HFFc6 (cell line): ENCODE data around the gene CRMP1. TPM values are rescaled to one million over a fixed set of nuclear protein-coding genes. Genes with fewer than 3 reads are reported as not detected.
"Not testable (repeated sequence)": the region's sequence is repeated elsewhere in the genome, so short reads cannot be mapped to it uniquely, and the experiment has no call there.

Experiments
- DNase-seq: peaks from one replicate; pipeline ENCODE4 v3.0.0-alpha.2; 2018
- H3K27ac Mint-ChIP-seq: 2 replicates; pipeline ENCODE4 v1.8.0; 2020; ENCODE audit warnings: mild to moderate bottlenecking, mixed read lengths
- H3K27me3 Mint-ChIP-seq: 2 replicates; pipeline ENCODE4 v1.8.0; 2021; ENCODE audit warnings: mild to moderate bottlenecking, moderate library complexity, mixed read lengths; ENCODE audit not compliant: insufficient read depth
- H3K36me3 Mint-ChIP-seq: 2 replicates; pipeline ENCODE4 v1.8.0; 2021; ENCODE audit warnings: low read depth, mixed read lengths
- H3K4me1 Mint-ChIP-seq: 2 replicates; pipeline ENCODE4 v1.8.0; 2020; ENCODE audit warnings: low read depth, mixed read lengths
- H3K4me3 Mint-ChIP-seq: 2 replicates; pipeline ENCODE4 v1.8.0; 2020; ENCODE audit warnings: mild to moderate bottlenecking, moderate library complexity, mixed read lengths
- H3K9me3 Mint-ChIP-seq: 2 replicates; pipeline ENCODE4 v1.8.0; 2020; ENCODE audit warnings: mild to moderate bottlenecking, mixed read lengths
- total RNA-seq, 6 experiments: library from RNA; stranded (reverse); fragmentation: NEBNext Ultra II Directional; extraction: Animal tissue kit (Norgen Biotek cat#: 25700); gene quantifications; 2 replicates in 1 of 6; 3 replicates in 5 of 6; pipeline ENCODE4 v1.2.3, GENCODE V29; 2021
- TF ChIP-seq, protein P1 (sequence below): fragments of 200-600 bp; sonication (generic); IDR thresholded peaks from 2 replicates; pipeline ENCODE4 v1.5.0; 2021; ENCODE audit warnings: antibody characterized with exemption, mild to moderate bottlenecking

The CRMP1 gene
- total RNA-seq, 6 experiments from 2014 or later = not detected

DNA sequence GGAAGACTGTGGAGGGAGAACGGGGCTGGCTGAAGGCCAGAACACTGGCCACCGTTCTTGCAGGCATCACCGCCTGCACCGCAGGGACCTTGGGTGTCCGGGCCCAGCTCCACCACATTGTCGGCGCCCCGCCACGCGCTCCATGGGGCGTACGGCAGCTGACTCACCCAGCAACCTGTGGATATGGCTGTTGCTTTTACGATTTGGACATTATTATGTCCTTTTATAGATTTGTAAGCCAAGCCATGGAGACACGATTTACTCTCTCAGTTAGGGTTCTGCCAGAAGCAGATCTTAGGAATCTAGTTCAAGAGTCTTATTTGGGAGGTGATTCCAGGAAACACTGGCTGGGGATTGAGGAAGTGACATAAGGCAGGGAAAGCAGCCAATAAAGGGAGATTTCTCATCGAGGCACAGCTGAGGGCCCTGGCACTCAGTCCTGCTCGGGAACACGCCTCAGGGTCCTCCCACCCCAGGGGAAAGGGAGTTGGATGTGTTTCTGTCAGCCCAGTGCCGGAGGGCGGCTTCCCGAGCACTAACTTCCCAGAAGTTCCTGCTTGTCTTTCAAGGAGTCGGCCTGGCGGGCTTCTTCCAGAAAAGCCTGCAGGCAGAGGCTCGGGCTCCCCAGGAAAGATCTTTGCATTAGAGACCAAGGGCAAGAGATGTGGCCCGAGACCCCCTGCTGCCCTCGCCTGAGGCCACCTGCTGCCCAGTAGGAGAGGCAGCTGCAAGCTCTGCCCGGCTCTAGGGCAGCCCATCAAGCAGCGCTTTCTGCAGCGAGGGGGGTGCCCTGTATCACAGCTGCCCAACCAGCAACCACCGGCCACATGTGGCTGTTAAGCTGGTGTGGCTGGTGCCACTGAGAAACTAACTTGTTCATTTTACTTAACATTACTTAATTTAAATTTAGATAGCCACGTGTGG lies 52.9 kb downstream of the CRMP1 start:
- no peaks in the 10 kb centered on the region for H3K36me3 Mint-ChIP-seq
- TF ChIP-seq, protein P1, sequence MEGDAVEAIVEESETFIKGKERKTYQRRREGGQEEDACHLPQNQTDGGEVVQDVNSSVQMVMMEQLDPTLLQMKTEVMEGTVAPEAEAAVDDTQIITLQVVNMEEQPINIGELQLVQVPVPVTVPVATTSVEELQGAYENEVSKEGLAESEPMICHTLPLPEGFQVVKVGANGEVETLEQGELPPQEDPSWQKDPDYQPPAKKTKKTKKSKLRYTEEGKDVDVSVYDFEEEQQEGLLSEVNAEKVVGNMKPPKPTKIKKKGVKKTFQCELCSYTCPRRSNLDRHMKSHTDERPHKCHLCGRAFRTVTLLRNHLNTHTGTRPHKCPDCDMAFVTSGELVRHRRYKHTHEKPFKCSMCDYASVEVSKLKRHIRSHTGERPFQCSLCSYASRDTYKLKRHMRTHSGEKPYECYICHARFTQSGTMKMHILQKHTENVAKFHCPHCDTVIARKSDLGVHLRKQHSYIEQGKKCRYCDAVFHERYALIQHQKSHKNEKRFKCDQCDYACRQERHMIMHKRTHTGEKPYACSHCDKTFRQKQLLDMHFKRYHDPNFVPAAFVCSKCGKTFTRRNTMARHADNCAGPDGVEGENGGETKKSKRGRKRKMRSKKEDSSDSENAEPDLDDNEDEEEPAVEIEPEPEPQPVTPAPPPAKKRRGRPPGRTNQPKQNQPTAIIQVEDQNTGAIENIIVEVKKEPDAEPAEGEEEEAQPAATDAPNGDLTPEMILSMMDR = no peak
- H3K4me3 Mint-ChIP-seq = no peak overlapping the region
- DNase-seq = no peak
- no peaks in the 10 kb centered on the region; the same call in 1 of the 2 replicates for H3K9me3 Mint-ChIP-seq
- peaks cover 4% of the 10 kb centered on the region for H3K27me3 Mint-ChIP-seq
- H3K4me1 Mint-ChIP-seq = no peaks in the 10 kb centered on the region
- H3K27ac Mint-ChIP-seq = no peak overlapping the region

DNA sequence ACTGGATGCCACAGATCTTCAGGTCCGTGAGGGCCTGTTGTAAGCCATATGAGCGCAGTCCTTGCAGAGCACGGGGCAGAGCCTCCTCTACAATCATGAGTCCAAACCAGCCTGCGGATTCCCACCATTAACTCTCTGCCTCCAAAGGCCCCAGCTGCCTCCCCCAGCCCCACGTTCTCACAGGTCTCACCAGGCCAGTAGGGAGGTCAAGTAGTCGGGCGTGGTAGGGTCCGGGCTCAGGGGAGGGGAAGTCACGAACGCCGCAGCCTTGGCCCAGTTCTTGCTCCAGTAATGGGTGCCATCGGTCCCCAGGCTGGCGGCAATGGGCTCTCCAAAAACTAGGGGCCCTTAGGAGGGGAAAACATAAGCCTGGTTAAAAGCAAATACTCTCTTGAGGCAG lies 53.6 kb downstream of the CRMP1 start:
- no peaks in the 10 kb centered on the region for H3K36me3 Mint-ChIP-seq

GRCh38 chr4:5837483-5837882 lies 55.4 kb downstream of the CRMP1 start:
- not testable (repeated sequence) for H3K4me3 Mint-ChIP-seq, H3K36me3 Mint-ChIP-seq, H3K27me3 Mint-ChIP-seq, H3K4me1 Mint-ChIP-seq, DNase-seq, H3K9me3 Mint-ChIP-seq, H3K27ac Mint-ChIP-seq

More for the DNA sequence above, 53.6 kb downstream of the CRMP1 start:
- peaks cover 5% of the 10 kb centered on the region for H3K27me3 Mint-ChIP-seq
- TF ChIP-seq, protein P1 = no peak
- H3K9me3 Mint-ChIP-seq = no peaks in the 10 kb centered on the region; the same call in 1 of the 2 replicates
- H3K4me3 Mint-ChIP-seq = no peak overlapping the region
- DNase-seq = no peak
- no peaks in the 10 kb centered on the region for H3K4me1 Mint-ChIP-seq
- no peak overlapping the region for H3K27ac Mint-ChIP-seq

- no peaks in the 10 kb centered on the region for H3K4me1 Mint-ChIP-seq
- H3K36me3 Mint-ChIP-seq = peaks cover 6% of the 10 kb centered on the region; the same call in 1 of the 2 replicates
- peaks cover 7% of the 10 kb centered on the region for H3K27me3 Mint-ChIP-seq
- DNase-seq = no peak
- no peak overlapping the region for H3K4me3 Mint-ChIP-seq
- H3K9me3 Mint-ChIP-seq = no peaks in the 10 kb centered on the region; the same call in 1 of the 2 replicates
- H3K27ac Mint-ChIP-seq = no peak overlapping the region
- TF ChIP-seq, protein P1 = no peak
These were observed 55.9 kb downstream of the CRMP1 start for GRCh38 chr4:5836943-5837342.

- DNase-seq = no peak
- TF ChIP-seq, protein P1 = no peak
- peaks cover 9% of the 10 kb centered on the region; the same call in 1 of the 2 replicates for H3K4me1 Mint-ChIP-seq
- H3K9me3 Mint-ChIP-seq = no peaks in the 10 kb centered on the region
- no peak overlapping the region for H3K4me3 Mint-ChIP-seq
- peaks cover 2% of the 10 kb centered on the region for H3K27me3 Mint-ChIP-seq
- H3K27ac Mint-ChIP-seq = no peak overlapping the region
- H3K36me3 Mint-ChIP-seq = peaks cover 53% of the 10 kb centered on the region
These were observed 64.9 kb downstream of the CRMP1 start for GRCh38 chr4:5828005-5828391.
